ENCODE data around the gene CDC42BPG. TPM values are rescaled to one million over a fixed set of nuclear protein-coding genes. Genes with fewer than 3 reads are reported as not detected.

Gene CDC42BPG
- total RNA-seq, 1 donor from 2014 or later = 0.42 TPM

DNA sequence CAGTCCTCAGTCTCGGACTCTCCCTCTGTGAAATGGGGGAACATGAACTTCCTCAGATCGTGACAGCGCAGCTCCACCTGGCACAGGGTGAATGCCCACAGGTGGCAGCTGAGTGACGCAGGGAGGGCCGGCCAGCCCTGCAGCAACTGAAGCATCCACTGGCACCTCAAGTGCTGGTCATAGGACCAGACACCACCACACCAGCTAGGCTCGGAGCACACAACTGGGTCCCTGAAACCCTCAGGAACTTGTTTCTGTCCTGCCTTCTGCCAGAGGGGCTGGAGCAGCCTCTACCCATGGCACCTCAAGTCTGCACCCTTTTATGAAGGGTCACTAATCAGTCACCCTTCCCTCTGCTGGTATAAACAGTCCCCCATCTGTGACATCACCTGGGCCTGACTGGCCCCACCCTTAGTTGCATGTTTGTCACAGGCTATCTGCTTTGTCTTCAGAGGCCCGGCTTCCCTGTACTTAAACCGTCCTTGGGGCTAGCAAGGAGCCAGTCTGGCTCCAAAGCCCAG lies 7.4 kb upstream of the CDC42BPG start:
- intact Hi-C loops (cut with micrococcal nuclease) = loop anchor here (1.0 to 2.0 kb wide), 3 partner anchors 7 to 33 kb away; no protein-coding TSS in a partner anchor

DNA sequence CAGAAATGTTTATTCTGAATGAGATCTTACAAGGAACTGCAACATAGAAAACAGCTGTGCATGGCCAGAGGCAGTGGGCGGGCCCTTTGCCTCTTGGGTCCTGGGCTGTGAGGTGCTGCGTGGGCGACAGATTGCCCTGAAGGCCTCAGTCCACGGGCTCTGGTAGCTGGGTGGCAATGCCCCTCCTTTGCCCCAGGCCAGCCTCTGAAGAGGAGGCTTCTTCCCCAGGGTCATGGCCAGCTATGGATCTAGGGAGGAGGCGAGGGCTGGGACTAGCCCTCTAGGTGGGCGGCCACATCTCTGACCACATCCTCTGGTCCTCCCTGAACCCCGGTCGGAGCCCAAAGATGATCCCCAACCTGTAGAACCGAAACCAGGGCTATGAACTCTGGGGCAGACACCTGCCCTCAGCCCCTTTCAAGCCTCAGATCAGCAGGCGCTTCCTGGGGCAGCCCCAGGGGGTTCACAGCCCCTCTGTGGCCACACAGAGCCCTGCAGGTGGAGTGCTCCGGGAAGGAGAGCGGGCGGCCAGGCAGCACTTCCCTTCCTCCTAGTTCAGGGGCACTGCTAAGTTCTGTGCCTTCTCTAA lies 6.6 kb upstream of the CDC42BPG start:
- intact Hi-C loops (cut with micrococcal nuclease) = loop anchor here (1.0 to 2.0 kb wide), 3 partner anchors 8 to 34 kb away; no protein-coding TSS in a partner anchor

DNA sequence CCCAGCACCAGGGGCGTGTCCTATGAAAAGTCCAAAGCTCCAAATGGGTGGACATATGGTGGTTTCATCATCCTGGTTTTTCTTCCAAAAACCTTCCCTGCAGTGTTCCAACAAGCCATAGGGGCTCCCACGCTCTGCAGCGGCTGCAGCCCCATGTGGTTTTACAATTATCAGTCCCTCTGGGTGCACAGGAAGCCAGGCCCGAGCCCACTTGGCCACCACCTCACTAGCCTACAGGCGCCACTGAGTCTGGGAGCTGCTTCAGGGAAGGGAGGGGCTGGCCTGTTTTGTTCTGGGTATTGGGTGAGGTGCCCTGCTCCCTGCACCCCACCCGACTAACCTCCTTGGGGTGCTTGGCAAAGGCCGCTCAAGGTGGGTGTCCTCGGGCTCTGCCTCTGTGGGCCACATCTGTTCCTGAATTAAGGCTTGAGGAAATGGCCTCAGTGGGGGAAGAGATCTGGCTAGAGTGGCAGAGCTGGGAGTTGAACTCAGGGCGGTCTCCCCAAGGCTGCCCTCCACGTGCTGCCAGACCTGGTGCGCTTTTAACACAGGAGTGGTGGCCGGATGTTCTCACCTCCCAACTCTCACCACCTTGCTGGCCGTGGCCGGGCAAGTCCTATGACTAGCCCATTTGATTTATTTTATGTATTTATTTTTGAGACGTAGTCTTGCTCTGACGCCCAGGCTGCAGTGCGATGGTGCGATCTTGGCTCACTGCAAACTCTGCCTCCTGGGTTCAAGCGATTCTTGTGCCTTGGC lies 5.3 kb upstream of the CDC42BPG start:
- intact Hi-C loops (cut with micrococcal nuclease) = loop anchor here (2.0 to 5.0 kb wide), 2 partner anchors 15 to 62 kb away; no protein-coding TSS in a partner anchor

DNA sequence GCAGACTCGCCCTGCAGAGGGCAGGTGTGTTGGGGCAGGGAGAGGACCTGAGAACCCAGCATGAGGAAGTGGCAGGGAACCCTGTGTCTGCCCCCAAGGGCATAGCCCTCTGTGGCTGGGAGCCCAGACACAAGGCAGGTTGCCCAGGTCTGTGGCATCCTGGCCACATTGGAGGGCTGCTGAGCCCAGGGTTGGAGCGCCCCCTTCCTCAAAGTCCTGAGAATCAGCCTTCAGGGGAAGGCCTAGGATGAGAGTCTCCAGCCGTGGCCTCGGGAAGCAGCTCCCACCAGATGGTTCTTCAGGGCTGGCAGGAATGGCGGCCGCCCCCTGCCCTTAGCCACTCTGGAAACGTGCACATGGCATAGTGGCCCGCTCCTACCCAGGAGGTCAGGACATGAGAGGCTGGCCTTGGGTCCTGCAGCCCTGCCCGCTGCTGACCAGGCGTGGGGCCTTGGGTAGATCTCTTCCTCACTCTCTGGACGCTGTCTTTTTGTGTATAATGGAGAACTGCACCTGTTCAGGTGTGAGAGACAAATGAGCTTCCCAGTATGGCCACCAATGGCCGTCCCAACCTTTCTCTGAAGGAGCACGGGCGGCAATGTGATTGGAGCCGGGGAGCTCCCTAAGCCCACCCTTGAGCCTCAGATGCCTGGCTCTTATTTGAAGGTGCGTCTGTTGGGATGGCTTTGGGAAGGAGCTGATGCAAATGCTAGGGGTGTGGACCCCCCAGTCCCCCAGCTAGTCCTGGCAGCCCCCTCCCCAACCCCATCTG lies 4.6 kb upstream of the CDC42BPG start:
- intact Hi-C loops (cut with micrococcal nuclease) = loop anchor here (5.0 kb wide), 1 partner anchor 62 kb away; no protein-coding TSS in a partner anchor

DNA sequence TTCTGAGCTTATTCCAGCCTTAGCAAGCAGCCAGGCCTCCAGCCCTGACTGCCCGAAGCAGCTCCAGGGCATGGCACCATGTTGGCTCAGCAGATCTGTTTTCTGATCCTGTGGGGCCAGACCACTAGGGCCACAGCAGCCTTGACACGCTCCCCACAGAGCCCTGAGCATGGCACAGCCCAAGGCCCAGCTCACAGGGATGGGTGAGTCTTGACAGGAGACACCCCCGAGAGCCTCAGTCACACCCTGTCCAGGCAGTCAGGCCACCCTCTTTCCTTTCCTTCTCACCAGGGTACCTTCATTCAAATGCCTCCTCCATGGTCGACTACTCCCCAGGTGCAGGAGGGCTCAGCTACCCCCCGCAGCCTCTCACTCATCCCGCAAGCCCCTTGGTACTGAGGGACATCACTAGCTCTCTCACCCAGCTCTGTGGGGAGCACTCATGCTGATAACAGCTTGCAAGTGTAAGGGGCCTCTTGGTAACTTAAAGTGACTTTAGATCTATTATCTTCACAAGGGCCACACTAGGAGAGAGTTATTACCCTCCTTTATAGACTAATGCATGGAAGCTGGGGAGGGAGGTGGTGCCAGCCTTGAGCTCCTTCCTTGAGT lies 3.9 kb upstream of the CDC42BPG start:
- intact Hi-C loops (cut with micrococcal nuclease) = loop anchor here (5.0 kb wide), 1 partner anchor 61 kb away; no protein-coding TSS in a partner anchor

DNA sequence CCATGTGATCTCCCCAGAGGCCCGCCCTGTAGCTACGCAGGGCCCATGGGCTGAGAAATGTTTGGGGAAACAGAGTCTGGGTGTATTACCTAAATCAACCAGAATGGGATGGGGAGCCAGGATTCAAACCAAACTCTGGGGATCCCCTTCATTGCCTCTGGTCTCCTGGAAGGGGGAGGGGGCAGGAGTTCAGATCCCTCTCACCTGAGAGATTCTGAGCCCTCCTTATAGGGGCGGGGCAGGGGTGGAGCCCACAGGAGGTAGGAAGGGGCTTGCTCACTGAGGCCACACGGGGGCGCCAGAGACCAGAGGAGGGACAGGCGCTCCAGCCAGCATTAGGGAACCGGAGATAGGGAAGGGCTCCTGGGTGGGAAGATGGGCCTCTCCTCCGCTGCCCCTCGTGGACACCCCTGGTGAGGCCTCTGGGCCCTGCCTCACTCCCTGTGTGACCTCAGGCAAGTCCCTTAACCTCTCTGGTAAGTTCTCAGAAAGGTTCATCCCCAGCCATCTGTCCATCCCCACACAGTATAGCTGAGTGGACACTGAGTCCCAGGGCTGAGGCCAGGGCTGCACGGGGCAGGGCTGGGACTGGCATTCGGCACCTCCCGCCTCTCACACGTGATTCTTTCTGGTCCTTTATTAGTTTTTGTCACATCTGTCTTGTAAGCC lies 2.7 kb upstream of the CDC42BPG start:
- intact Hi-C loops (cut with micrococcal nuclease) = loop anchor here (1.0 to 5.0 kb wide), 11 partner anchors 31 to 270 kb away; partner anchors contain the start of genes ATG2A, EHD1, PPP2R5B and SNX15

DNA sequence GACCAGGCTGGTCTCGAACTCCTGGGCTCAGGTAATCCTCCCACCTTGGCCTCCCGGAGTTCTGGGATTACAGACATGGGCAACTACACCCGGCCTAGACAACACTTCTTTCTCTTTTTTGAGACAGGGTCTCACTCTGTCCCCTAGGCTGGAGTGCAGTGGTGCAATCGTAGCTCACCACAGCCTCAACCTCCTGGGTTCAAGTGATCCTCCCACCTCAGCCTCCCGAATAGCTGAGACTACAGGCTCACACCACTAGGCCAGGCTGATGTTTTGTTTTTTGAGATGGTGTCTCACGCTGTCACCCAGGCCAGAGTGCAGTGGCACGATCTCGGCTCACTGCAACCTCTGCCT lies 1.3 kb upstream of the CDC42BPG start:
- intact Hi-C loops (cut with micrococcal nuclease) = loop anchor here (2.0 to 5.0 kb wide), 3 partner anchors 35 to 79 kb away; partner anchors contain the start of genes MEN1 and PPP2R5B

DNA sequence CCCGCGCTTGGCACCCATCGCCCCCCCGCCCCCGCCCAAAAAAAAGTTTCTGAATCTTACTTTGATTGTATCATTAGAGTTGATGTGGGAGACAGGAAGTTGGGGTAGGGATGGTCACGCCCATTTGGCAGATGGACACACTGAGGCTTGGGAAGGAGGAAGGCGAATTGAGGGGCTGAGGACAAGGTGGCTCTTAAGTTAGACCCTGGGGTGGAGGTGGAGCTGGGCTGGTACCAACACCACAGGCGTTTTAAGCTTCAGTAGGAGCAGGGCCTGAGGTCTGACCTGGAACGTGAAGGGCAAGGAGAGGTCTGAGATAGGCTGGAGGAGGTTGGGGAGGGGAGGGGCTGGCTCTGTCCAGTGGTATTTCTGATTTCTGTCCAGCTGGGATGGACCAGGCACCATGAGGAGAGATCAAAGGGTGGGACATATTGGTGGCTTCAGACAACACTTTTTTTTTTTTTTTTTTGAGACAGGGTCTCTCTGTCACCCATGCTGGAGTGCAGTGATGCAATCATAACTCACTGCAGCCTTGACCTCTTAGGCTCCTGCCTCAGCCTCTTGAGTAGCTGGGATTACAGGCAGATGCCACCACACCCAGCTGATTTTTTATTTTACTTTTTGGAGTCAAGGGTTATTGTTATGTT lies 799 bp upstream of the CDC42BPG start:
- intact Hi-C loops (cut with micrococcal nuclease) = loop anchor here (2.0 to 5.0 kb wide), 2 partner anchors 34 to 58 kb away; partner anchors contain the start of gene MEN1

DNA sequence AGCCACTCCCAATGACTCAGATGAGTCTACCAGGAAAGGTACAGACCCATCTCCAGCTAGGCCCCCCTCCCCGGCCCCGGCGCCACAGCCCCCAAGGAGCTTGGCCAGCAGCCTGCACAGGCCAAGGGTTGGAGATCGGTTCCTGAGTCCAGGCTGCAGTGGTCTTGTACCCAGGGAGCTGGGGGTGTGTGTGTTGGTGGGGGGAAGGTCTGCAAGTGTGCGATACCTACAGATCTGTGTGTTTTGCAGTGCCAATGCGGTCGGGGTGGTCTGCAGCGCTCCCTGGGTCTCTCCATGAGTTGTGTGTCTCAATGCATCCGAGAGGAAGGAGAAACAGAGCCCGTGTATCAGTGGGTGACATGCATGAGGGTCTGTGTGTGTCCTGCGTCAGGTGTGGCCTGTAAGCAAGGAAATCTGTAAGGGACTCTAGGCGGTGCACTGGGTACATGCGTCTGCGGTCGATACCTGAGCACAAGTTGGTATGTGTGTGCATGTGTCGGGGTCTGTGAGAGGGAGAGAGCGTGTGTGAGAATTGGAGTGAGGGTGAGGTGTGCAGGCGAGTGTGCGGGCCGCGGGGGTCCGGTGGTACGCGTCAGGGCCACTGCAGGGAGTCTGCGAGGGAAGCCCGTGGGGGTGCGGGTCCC lies 645 bp downstream of the CDC42BPG start:
- intact Hi-C loops (cut with micrococcal nuclease) = loop anchor here (2.0 kb wide), 1 partner anchor 33 kb away; the partner anchor contains the start of gene MEN1

DNA sequence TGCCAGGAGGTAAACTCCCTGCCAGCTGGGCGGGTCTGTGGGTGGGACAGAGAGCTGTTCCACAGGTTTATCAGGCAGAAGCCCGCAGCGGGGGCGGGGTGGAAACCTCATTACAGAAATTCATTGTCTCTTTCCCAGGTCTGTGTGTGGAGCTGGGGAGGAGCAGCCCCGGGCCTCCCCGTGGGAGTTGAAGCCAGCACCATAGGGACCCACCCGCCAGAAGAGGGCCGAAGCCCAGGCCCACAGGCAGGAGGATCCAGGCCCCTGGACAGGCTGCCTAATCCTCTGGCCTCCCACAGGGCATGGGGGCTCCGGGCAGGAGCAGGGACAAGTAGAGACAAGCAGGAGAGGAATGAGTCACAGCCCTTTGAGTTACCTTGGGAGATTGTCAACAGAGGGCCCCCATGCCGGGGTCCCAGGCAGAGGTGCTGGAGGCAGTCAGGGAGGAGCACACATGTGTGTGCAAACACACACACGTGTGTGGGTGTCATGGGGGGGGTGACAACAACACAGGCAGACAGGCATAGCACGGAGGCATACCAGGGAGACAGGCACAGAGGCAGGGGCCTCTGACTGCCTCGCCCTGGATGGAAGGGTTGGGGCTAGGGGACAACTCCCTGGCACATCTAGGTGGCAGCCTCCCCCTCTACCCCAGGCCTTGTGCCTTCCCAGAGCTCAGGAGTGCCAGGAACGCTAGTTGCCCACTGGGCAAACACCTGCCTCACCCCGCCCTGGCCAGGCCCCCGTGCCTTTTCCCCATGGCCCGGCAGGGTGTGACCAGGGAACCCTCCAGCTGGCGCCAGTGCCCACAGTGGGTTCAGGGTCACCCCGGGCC lies 1.4 kb downstream of the CDC42BPG start:
- intact Hi-C loops (cut with micrococcal nuclease) = no loop called here

DNA sequence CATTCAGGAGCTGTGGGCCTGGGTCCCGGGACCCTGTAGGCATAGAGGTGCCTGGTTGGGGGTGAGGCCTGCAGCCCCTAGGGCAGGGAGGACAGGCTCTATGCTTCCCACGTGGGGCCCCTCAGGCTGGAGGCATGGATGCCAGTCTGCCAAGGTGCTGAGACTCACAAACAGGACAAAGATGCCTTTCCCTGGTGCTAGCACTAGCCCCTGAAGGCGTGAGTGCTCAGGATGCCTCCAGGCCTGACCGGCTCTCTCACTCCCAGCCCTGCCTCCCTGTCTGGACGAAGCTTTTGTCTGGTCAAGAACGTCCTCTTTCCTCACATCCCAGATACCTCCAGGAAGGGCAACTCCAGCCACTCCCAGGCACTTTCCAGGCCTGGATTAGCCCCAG lies 2.1 kb downstream of the CDC42BPG start:
- intact Hi-C loops (cut with micrococcal nuclease) = no loop called here

DNA sequence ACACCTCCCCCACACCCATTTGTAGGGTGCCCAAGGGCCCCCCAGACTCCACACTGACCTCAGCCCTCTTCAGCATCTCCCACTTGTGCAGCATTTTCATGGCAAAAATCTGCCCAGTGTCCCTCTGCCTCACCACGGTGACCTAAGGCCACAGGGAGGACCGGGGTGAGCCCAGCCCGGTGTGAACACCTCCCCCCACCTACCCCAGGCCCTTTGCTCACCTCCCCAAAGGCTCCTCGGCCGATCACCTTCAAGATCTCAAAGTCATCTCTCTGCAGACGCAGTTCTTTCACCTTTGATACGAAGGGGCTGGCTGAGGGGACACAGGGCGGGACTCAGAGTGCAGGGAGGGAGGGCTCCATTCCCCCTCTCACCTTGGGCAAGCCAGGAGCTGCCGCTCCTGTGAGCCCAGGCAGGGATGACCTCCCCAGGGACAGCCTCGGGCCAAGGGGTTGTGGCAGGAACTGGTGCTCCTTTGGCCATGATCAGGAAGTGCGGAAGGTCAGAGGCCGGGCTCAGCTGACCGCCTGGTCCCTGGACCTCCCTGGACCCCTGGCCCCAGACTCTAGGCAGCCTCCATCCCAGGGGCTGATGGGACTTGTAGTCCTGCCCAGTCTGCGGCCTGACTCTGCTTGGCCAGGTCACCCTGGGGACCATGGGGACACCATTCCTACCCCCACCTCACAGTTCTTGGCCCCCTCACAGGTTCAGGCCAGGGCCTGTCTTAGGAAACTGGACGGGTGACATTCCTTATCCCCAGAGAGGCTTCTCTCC lies 2.7 kb downstream of the CDC42BPG start:
- intact Hi-C loops (cut with micrococcal nuclease) = no loop called here

DNA sequence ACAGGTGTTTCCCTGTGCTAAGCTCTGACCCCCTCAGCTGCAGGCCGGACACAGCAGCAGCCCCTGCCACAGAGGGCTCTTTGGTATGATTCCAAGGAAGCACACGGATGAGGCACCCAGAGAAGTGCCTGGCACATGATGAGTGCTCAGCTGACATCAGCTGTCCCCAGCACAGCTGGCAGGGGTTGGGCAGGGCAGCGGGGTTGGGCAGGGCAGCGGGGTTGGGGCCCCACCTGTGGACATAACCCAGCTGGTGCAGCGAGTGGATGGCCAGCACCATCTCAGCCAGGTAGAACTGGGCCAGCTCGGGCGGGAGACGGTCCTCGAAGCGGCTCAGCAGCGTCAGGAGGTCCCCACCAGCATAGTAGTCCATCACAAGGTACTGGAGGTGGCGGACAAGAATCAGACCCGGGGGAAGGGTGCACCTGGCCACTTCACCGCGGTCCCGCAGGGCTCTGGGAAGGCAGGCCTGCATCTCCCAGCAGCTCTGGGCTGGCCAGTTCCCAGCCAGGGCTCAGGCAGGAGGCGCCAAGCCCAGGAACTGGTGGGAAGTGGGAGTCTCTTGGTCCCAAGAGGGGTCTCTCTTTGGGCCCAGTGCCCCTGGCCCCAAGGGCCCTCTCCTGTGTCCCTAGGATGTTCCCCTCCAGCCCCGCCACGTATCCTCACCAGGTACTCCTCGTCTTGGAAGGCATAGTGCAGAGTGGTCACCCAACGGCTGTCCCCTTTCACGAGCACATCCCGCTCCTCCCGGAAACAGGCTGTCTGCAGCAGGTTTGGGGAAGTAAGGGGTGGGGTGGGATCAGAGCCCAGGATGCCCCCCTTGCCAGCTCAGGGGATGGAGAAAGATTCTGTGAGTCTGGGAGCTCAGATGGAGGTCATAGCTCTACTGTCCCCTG lies 4.3 kb downstream of the CDC42BPG start:
- intact Hi-C loops (cut with micrococcal nuclease) = no loop called here

DNA sequence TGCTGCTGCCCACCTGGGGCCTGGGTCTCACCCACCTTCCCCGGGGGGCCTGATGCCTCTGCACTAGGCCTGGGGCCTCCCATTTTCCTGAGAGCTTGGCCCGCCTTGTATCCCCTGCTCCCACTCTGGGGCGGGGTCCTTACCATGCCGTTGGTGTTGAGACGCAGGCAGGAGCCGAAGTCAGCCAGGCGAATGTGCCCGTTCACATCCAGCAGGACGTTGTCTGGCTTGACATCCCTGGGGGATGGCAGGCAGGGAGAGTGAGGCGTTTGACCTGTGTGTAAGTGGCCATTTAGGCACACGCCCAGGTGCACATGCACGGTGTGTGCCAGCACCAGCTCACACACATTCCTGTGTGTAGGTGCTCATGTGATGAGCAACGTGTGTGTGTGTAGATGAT lies 5.1 kb downstream of the CDC42BPG start:
- intact Hi-C loops (cut with micrococcal nuclease) = no loop called here

DNA sequence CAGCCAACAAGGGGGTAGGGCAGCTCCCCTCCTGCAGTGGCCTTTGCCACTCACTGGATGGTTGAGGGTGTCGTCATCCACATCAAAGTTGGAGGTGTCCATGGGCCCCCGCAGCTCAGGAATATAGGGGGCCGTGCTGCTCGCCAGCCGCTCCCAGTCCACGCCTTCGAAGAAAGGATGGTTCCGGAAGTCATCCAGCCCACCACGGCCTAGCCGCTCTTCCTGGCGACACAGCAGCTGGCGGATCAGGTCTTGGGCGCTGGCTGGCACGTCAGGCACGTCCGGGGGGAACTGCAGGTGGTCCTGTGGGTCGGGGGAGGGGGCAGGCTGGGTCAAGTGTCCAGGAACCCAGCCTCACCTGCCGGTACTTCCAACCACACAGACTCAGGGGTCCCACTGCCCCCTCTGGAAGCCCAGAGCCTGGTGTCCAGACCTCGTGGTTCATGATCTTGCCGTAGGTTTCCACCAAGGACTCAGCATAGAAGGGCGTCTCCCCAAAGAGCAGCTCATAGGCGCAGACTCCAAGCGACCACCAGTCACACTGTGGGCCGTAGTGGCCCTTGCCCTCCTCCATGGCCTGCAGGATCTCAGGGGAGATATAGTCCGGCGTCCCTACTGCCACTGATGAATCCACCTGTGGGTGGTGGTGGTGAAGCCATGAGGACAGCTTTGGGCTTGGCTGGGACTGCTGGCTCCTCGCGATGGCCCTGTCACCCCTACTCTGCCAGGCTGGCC lies 5.7 kb downstream of the CDC42BPG start:
- intact Hi-C loops (cut with micrococcal nuclease) = no loop called here

DNA sequence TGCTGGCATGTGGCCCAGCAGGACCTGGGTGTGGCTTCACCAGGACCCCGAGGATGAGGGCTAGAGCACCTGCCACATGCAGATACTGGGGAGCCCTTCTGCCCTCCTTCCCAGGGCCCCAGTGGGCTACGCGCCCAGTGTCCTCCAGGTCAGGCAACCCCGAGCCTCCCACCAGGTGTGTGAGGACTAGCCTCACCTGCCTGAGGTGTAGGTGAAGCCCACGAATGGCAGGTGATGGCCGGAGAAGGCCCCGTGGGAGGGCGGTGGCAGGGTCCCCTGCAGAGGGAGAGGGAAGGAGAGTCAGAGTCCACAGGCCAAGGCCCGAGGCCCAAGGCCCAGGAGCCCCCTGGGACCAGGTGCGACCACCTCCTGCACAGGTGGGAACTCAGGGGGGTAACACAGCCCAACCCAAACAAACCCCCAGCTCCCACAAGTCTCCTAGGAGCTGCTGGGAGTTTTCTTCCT lies 6.5 kb downstream of the CDC42BPG start:
- intact Hi-C loops (cut with micrococcal nuclease) = no loop called here
